ENCODE data around the gene LMO1. TPM values are rescaled to one million over a fixed set of nuclear protein-coding genes. Genes with fewer than 3 reads are reported as not detected.

LMO1 gene
- total RNA-seq, 4 donors from 2014 or later, result not detected

GRCh38 chr11:8221917-8222495 lies 41.7 kb downstream of the LMO1 start:
- no peak for TF ChIP-seq CTCF (IDR thresholded peaks at IDR 0.05)
- ATAC-seq (ENCODE audit: low FRiP score), result no peak
- no peak for DNase-seq (ENCODE audit: low spot score)

GRCh38 chr11:8221046-8221723 lies 42.5 kb downstream of the LMO1 start:
- TF ChIP-seq CTCF (IDR thresholded peaks at IDR 0.05), result no peak
- DNase-seq (ENCODE audit: low spot score), result no peak
- no peak for ATAC-seq (ENCODE audit: low FRiP score)

- no peak for DNase-seq (ENCODE audit: low spot score)
- ATAC-seq (ENCODE audit: low FRiP score), result no peak
- no peak for TF ChIP-seq CTCF (IDR thresholded peaks at IDR 0.05)
Measured at GRCh38 chr11:8220261-8221045, 43.2 kb downstream of the LMO1 start.

- TF ChIP-seq CTCF (IDR thresholded peaks at IDR 0.05), result no peak
- ATAC-seq (ENCODE audit: low FRiP score) (peak; percentile 37), DNase-seq (ENCODE audit: low spot score) (no peak)
Measured at GRCh38 chr11:8219257-8220021, 44.2 kb downstream of the LMO1 start.

GRCh38 chr11:8218840-8219239 lies 44.8 kb downstream of the LMO1 start:
- ATAC-seq (ENCODE audit: low FRiP score) (peak; percentile 18), DNase-seq (ENCODE audit: low spot score) (no peak)
- TF ChIP-seq CTCF (IDR thresholded peaks at IDR 0.05), result no peak

GRCh38 chr11:8218409-8218808 lies 45.3 kb downstream of the LMO1 start:
- TF ChIP-seq CTCF (IDR thresholded peaks at IDR 0.05), result no peak
- ATAC-seq (ENCODE audit: low FRiP score) (no peak), DNase-seq (ENCODE audit: low spot score) (no peak)
